Measurements from ENCODE around the gene LRRC71.
A peak's percentile ranks its signal among the peaks of the same experiment; 100 is the strongest.

The LRRC71 gene

DNA sequence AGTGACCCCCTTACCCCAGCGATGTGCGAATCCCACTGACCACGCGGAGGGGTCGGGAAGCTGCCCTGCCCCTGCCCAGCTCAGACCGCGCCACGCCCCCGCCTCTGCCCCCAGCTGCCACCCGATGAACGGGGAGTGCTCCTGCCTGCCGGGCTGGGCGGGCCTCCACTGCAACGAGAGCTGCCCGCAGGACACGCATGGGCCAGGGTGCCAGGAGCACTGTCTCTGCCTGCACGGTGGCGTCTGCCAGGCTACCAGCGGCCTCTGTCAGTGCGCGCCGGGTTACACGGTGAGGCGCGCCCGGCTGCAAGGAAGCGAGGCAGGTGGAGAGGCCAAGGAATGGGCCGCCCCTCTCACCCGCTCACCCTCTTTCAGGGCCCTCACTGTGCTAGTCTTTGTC is 11.9 kb upstream of the LRRC71 start:
- peaks cover 13% of the 10 kb centered on the region; the same call in 1 of the 2 replicates for H3K4me1 ChIP-seq (ENCODE audit: insufficient read depth, low read length)

DNA sequence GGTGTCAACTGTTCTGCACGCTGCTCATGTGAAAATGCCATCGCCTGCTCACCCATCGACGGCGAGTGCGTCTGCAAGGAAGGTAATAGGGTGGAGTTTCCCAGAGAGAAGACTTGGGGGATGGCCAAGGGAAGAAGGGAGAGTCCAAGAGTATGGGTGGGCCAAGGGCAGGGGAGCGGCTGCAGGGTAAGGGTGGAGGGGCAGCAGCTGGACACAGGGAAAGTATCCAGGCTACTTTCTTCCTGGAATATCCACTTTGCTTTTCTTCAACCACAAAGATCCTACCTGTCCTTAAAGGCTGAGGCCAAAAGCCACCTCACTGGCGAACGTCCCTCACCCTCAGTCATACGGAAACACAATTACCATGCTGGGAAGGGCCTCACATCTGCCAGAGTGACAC is 11.5 kb upstream of the LRRC71 start:
- Histone ChIP-seq H3K9ac (ENCODE audit: low read depth, low read length) (no peak overlapping the region), H3K4me1 (ENCODE audit: insufficient read depth, low read length) (peaks cover 13% of the 10 kb centered on the region; the same call in 1 of the 2 replicates), H3K9me3 (ENCODE audit: control insufficient read depth, insufficient read depth, low read length) (no peaks in the 10 kb centered on the region), H3K36me3 (ENCODE audit: insufficient read depth, low read length) (no peaks in the 10 kb centered on the region)

More for the DNA sequence above, 11.9 kb upstream of the LRRC71 start:
- Histone ChIP-seq H3K9me3 (ENCODE audit: control insufficient read depth, insufficient read depth, low read length) (no peaks in the 10 kb centered on the region), H3K36me3 (ENCODE audit: insufficient read depth, low read length) (no peaks in the 10 kb centered on the region), H3K9ac (ENCODE audit: low read depth, low read length) (no peak overlapping the region)

- Histone ChIP-seq H3K9ac (ENCODE audit: low read depth, low read length) (no peak overlapping the region), H3K36me3 (ENCODE audit: insufficient read depth, low read length) (no peaks in the 10 kb centered on the region), H3K9me3 (ENCODE audit: control insufficient read depth, insufficient read depth, low read length) (no peaks in the 10 kb centered on the region), H3K4me1 (ENCODE audit: insufficient read depth, low read length) (peaks cover 13% of the 10 kb centered on the region; the same call in 1 of the 2 replicates)
These were observed 10.8 kb upstream of the LRRC71 start for GRCh38 chr1:156909671-156910070.

DNA sequence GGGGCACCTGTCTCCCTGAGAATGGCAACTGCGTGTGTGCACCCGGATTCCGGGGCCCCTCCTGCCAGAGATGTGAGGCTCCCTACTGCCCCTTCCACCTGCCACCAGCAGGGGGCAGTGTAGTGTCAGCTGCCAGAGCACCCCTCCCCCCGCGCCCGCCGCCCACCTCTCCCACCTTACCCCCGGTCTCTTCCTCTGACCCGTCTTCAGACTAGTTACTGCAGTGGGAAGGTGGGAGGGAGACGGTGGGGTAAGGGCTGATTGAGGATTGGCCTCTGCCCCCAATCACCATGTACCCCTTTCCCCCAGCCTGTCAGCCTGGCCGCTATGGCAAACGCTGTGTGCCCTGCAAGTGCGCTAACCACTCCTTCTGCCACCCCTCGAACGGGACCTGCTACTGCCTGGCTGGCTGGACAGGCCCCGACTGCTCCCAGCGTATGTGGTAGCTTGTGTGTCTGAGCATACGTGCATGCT is 10.1 kb upstream of the LRRC71 start:
- no peaks in the 10 kb centered on the region for H3K36me3 ChIP-seq (ENCODE audit: insufficient read depth, low read length)
- H3K4me1 ChIP-seq (ENCODE audit: insufficient read depth, low read length): peaks cover 13% of the 10 kb centered on the region; the same call in 1 of the 2 replicates
- H3K9ac ChIP-seq (ENCODE audit: low read depth, low read length): peak overlapping the region; percentile 17; the same call in 1 of the 2 replicates
- H3K9me3 ChIP-seq (ENCODE audit: control insufficient read depth, insufficient read depth, low read length): no peaks in the 10 kb centered on the region

GRCh38 chr1:156911577-156912298 is 8.7 kb upstream of the LRRC71 start:
- Histone ChIP-seq H3K9me3 (ENCODE audit: control insufficient read depth, insufficient read depth, low read length) (no peaks in the 10 kb centered on the region), H3K4me1 (ENCODE audit: insufficient read depth, low read length) (peaks cover 13% of the 10 kb centered on the region; the same call in 1 of the 2 replicates), H3K9ac (ENCODE audit: low read depth, low read length) (no peak overlapping the region), H3K36me3 (ENCODE audit: insufficient read depth, low read length) (no peaks in the 10 kb centered on the region; the same call in 1 of the 2 replicates)

DNA sequence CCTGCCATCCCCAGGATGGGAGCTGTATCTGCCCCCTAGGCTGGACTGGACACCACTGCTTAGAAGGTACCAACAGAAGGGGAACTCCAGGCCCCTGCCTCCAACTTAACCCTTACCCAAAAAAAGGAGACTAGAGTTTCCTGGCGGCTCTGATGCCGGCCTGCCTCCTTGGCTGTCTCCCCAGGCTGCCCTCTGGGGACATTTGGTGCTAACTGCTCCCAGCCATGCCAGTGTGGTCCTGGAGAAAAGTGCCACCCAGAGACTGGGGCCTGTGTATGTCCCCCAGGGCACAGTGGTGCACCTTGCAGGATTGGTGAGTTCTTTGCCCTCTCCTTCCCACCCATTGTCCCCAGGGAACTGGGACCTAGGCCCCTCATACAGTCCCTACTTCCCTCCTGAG is 8.1 kb upstream of the LRRC71 start:
- Histone ChIP-seq H3K36me3 (ENCODE audit: insufficient read depth, low read length) (no peaks in the 10 kb centered on the region; the same call in 1 of the 2 replicates), H3K9ac (ENCODE audit: low read depth, low read length) (no peak overlapping the region), H3K4me1 (ENCODE audit: insufficient read depth, low read length) (peaks cover 10% of the 10 kb centered on the region; the same call in 1 of the 2 replicates), H3K9me3 (ENCODE audit: control insufficient read depth, insufficient read depth, low read length) (no peaks in the 10 kb centered on the region)

DNA sequence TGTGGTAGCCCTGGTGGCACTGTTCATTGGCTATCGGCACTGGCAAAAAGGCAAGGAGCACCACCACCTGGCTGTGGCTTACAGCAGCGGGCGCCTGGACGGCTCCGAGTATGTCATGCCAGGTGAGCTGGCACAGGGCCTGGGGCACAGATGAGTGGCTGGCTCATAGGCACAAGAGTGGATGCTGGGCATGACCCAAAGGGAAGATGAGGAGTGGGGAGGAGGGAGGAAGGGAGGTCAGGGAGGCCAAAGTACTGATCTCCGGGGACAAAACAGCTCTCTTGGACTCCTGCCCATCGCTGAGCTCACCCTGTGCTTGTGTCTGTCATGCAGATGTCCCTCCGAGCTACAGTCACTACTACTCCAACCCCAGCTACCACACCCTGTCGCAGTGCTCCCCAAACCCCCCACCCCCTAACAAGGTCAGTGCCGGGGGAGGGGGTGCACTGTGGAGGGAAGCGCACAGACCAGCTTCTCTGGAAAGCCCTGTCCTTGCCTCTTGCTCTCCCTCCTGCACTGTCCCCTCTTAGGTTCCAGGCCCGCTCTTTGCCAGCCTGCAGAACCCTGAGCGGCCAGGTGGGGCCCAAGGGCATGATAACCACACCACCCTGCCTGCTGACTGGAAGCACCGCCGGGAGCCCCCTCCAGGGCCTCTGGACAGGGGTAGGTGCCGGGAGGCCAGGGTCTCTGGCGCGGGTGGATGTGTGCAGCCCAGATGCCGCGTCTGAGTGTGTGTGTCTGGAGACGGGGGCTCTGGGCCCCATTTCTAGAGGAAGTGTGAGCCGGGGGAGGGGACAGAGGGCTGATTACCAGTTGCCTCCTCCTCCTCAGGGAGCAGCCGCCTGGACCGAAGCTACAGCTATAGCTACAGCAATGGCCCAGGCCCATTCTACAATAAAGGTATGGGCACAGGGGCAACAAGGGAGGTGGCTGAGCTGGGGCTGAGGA is 7.3 kb upstream of the LRRC71 start:
- peaks cover 10% of the 10 kb centered on the region; the same call in 1 of the 2 replicates for H3K4me1 ChIP-seq (ENCODE audit: insufficient read depth, low read length)
- H3K9me3 ChIP-seq (ENCODE audit: control insufficient read depth, insufficient read depth, low read length): no peaks in the 10 kb centered on the region
- H3K36me3 ChIP-seq (ENCODE audit: insufficient read depth, low read length): no peaks in the 10 kb centered on the region; the same call in 1 of the 2 replicates
- no peak overlapping the region for H3K9ac ChIP-seq (ENCODE audit: low read depth, low read length)

DNA sequence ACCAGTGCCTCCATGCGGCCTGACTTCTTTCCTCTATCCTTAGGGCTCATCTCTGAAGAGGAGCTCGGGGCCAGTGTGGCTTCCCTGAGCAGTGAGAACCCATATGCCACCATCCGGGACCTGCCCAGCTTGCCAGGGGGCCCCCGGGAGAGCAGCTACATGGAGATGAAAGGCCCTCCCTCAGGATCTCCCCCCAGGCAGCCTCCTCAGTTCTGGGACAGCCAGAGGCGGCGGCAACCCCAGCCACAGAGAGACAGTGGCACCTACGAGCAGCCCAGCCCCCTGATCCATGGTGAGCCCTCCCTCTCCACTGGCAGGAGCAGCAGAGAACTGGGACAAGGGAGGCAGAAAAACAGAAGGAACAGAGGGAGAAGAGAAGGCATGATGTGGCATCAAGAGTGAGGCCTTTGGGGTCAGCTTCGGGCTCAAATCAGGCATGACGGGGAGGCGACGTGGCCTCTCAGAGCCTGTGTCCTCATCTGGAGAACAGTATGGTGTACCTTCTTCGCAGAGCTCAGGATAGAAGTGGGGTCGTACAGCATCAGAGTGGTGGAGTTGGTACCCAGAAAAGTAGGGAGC is 6.5 kb upstream of the LRRC71 start:
- Histone ChIP-seq H3K9ac (ENCODE audit: low read depth, low read length) (no peak overlapping the region), H3K9me3 (ENCODE audit: control insufficient read depth, insufficient read depth, low read length) (no peaks in the 10 kb centered on the region), H3K4me1 (ENCODE audit: insufficient read depth, low read length) (peaks cover 10% of the 10 kb centered on the region; the same call in 1 of the 2 replicates), H3K36me3 (ENCODE audit: insufficient read depth, low read length) (no peaks in the 10 kb centered on the region; the same call in 1 of the 2 replicates)

DNA sequence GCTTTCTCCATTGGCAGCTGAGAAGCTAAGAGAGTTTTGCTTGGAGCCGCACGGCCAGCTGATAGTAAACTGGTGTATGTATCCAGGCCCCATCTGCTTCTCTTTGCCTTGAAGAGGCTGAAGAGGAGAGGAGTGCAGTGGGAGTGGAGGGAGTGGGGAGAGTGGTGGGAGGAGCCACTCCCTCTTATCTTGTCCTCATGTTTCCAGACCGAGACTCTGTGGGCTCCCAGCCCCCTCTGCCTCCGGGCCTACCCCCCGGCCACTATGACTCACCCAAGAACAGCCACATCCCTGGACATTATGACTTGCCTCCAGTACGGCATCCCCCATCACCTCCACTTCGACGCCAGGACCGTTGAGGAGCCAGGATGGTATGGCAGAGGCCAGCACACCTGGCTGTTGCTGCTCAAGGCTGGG is 6.0 kb upstream of the LRRC71 start:
- H3K9ac ChIP-seq (ENCODE audit: low read depth, low read length): no peak overlapping the region
- H3K36me3 ChIP-seq (ENCODE audit: insufficient read depth, low read length): no peaks in the 10 kb centered on the region; the same call in 1 of the 2 replicates
- H3K9me3 ChIP-seq (ENCODE audit: control insufficient read depth, insufficient read depth, low read length): no peaks in the 10 kb centered on the region
- peaks cover 10% of the 10 kb centered on the region; the same call in 1 of the 2 replicates for H3K4me1 ChIP-seq (ENCODE audit: insufficient read depth, low read length)

DNA sequence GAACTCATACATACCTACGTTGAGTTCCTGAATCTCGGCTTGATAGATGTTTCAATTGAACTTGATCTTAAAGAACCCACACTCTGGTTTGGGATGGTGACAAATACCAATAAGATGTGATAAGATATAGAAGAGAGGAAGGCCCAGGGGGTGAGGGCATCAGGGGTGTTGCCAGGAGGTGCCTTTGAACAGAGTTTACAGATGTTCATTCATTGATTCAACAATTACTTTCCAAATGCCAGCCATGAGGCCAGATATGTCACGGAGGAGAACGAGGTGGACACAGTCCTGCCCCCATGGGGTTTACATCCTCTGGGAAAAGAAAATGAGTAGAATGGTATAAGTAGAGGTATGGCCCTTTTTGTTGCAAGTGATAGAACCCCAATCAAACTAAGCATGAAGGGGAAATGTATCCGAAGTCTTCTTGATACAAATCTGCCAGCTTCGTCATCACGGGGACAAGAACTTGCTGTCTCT is 659 bp downstream of the LRRC71 start:
- H3K9me3 ChIP-seq (ENCODE audit: control insufficient read depth, insufficient read depth, low read length): no peaks in the 10 kb centered on the region
- peaks cover 5% of the 10 kb centered on the region for H3K4me1 ChIP-seq (ENCODE audit: insufficient read depth, low read length)
- peak overlapping the region; percentile 44; the same call in 1 of the 2 replicates for H3K9ac ChIP-seq (ENCODE audit: low read depth, low read length)
- H3K36me3 ChIP-seq (ENCODE audit: insufficient read depth, low read length): no peaks in the 10 kb centered on the region

GRCh38 chr1:156922986-156923669 is 2.7 kb downstream of the LRRC71 start:
- Histone ChIP-seq H3K9ac (ENCODE audit: low read depth, low read length) (peak overlapping the region; percentile 55; the same call in 1 of the 2 replicates), H3K36me3 (ENCODE audit: insufficient read depth, low read length) (no peaks in the 10 kb centered on the region), H3K4me1 (ENCODE audit: insufficient read depth, low read length) (peaks cover 5% of the 10 kb centered on the region), H3K9me3 (ENCODE audit: control insufficient read depth, insufficient read depth, low read length) (no peaks in the 10 kb centered on the region)

- Histone ChIP-seq H3K36me3 (ENCODE audit: insufficient read depth, low read length) (no peaks in the 10 kb centered on the region), H3K4me1 (ENCODE audit: insufficient read depth, low read length) (peaks cover 5% of the 10 kb centered on the region), H3K9me3 (ENCODE audit: control insufficient read depth, insufficient read depth, low read length) (no peaks in the 10 kb centered on the region), H3K9ac (ENCODE audit: low read depth, low read length) (peak overlapping the region; percentile 55; the same call in 1 of the 2 replicates)
These were observed 3.4 kb downstream of the LRRC71 start for GRCh38 chr1:156923670-156924477.

Data from ES-I3 (cell line).